Right atrium auricular region (tissue), 2 donors: ENCODE measurements around the gene ARHGEF4. TPM values are rescaled to one million over a fixed set of nuclear protein-coding genes. Genes with fewer than 3 reads are reported as not detected.

Source experiments
- DNase-seq: peaks from one replicate; pipeline ENCODE4 v3.0.0-alpha.2; 2019; ENCODE audit warnings: low spot score
- H3K27ac ChIP-seq, 2 donors: fragments of 200-600 bp; sonication (generic); 1 replicate in 1 of 2; 2 replicates in 1 of 2; pipeline ENCODE4 v1.5.1; 2016 to 2019
- H3K27me3 ChIP-seq, 2 donors: fragments of 200-600 bp; sonication (generic); one replicate each; pipeline versions ENCODE4 v1.5.1 to v1.6.0; 2017 to 2019
- H3K36me3 ChIP-seq: fragments of 200-600 bp; sonication (generic); one replicate; pipeline ENCODE4 v1.5.1; 2016
- H3K4me1 ChIP-seq, 2 donors: fragments of 200-600 bp; sonication (generic); one replicate each; pipeline versions ENCODE4 v1.5.1 to v1.6.0; 2017 to 2019
- H3K4me3 ChIP-seq, 2 donors: fragments of 200-600 bp; sonication (generic); 1 replicate in 1 of 2; 2 replicates in 1 of 2; pipeline ENCODE4 v1.5.1; 2017 to 2019; ENCODE audit warnings: mild to moderate bottlenecking in 1 of 2, moderate library complexity in 1 of 2
- H3K9me3 ChIP-seq, 2 donors: fragments of 200-600 bp; sonication (generic); one replicate each; pipeline ENCODE4 v1.5.1; 2019
- CTCF ChIP-seq, 2 donors: fragments of 200-600 bp; sonication (generic); IDR thresholded peaks; one replicate each; pipeline ENCODE4 v1.5.1; 2019; ENCODE audit warnings: antibody characterized with exemption in 2 of 2
- total RNA-seq, 2 donors: library from RNA; depleted of rRNA; stranded (reverse); fragments of >200 nt; gene quantifications; one replicate each; pipeline ENCODE4 v1.1.0, GENCODE V29; 2016

ARHGEF4 gene
- 1 to 10 TPM; 3.5 to 8.1 TPM for total RNA-seq

DNA sequence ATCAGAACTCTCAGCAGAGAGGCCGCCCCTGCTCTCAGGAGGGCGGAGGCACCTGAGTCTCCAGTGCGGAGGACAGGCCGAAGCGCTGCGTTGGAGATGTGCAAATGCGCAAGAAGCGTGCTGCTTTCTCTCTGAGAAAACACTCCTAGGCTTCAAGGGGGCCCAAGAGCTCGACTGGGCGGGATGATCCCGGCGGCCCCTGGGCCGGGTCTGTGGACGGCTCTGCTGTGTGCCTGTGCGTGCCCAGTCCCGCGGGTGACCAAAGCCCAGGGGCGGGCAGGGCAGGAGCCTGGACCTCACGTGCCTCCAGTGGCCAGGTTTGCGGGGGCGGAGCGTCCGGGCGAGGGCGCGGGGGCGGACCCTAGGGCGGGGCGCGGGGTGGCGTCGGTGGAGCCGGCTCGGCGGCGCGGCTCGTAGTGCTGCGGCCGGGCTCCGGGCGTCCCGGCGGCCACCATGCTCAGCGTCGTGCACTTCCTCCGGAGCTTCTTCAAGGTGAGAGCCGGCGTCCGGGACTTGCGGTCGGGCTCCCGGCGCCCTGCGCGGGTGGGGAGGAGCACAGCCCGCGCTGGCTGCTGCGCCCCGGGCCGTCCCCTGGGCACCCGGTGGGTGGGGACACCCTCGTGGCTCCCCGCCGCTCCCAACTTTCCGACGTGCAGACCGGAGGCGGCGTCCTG lies at the start of gene ARHGEF4:
Gene ARHGEF4, plus strand, starts transcription at position 414 of the 674 bp plus-strand sequence. Its CDS starts 40 bp downstream, at position 454.
- H3K27me3 ChIP-seq: peaks cover 3 to 11% of the 10 kb centered on the region in 2 donors
- TF ChIP-seq CTCF (IDR thresholded peaks at IDR 0.05): no peak
- DNase-seq: no peak
- H3K27ac ChIP-seq: no peak within 1 kb of the TSS
- H3K9me3 ChIP-seq: no peaks in the 10 kb centered on the region
- H3K4me1 ChIP-seq: peaks cover 0 to 8% of the 10 kb centered on the region in 2 donors
- peak within 1 kb of the TSS in 1 of 2 donors; percentile 44 for H3K4me3 ChIP-seq
- no peaks in the 10 kb centered on the region for H3K36me3 ChIP-seq

DNA sequence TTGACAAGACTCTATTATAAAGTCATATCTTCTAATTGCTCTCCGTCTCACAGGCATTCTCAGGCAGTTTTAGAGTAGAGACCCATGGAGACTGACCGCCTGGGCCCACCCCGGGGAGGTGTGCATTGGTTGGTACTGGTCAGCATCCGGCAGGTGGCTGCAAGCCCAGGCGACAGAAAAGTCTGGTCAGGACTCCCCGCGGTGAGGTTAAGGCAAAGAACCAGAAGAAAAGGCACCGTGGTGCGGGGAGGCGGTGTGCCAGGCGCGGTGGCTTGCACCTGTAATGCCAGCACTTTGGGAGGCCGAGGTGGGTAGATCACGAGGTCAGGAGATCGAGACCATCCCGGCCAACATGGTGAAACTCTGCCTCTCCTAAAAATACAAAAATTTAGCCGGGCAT lies 48.9 kb upstream of the ARHGEF4 start:
- no peaks in the 10 kb centered on the region for H3K4me1 ChIP-seq
- H3K27ac ChIP-seq: no peak overlapping the region
- no peaks in the 10 kb centered on the region for H3K9me3 ChIP-seq
- H3K36me3 ChIP-seq: no peaks in the 10 kb centered on the region
- TF ChIP-seq CTCF (IDR thresholded peaks at IDR 0.05): no peak
- no peaks in the 10 kb centered on the region for H3K27me3 ChIP-seq
- no peak overlapping the region for H3K4me3 ChIP-seq
- no peak for DNase-seq

DNA sequence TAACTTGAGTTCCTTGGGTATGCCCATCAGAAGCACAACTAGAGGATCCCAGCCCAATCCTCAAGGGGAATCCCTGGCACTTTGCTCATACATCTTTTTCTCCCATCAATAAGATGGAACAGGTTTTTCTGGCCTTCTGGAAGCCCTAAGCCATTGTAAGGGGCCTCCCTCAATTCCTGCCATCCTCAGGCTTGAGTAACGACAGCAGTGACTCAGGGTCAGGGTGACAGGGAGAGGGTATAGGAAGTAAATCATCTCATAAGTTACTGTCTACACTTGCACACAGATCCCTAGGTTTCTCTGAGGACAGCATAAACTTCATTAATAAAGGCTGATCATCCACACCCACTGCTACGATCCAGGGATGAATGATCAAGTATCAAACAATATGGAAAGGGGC lies 46.4 kb upstream of the ARHGEF4 start:
- H3K27me3 ChIP-seq: no peaks in the 10 kb centered on the region
- no peak for DNase-seq
- no peaks in the 10 kb centered on the region for H3K9me3 ChIP-seq
- no peaks in the 10 kb centered on the region for H3K36me3 ChIP-seq
- H3K4me1 ChIP-seq: no peaks in the 10 kb centered on the region
- no peak for TF ChIP-seq CTCF (IDR thresholded peaks at IDR 0.05)
- H3K27ac ChIP-seq: no peak overlapping the region
- no peak overlapping the region for H3K4me3 ChIP-seq

GRCh38 chr2:130790804-130791616 lies 45.7 kb upstream of the ARHGEF4 start:
- Histone ChIP-seq H3K27ac (no peak overlapping the region), H3K4me3 (no peak overlapping the region), H3K4me1 (no peaks in the 10 kb centered on the region), H3K9me3 (no peaks in the 10 kb centered on the region), H3K36me3 (no peaks in the 10 kb centered on the region), H3K27me3 (no peaks in the 10 kb centered on the region)
- DNase-seq: no peak
- no peak for TF ChIP-seq CTCF (IDR thresholded peaks at IDR 0.05)

- Histone ChIP-seq H3K9me3 (no peaks in the 10 kb centered on the region), H3K27me3 (no peaks in the 10 kb centered on the region), H3K4me1 (no peaks in the 10 kb centered on the region), H3K27ac (no peak overlapping the region), H3K36me3 (no peaks in the 10 kb centered on the region), H3K4me3 (no peak overlapping the region)
- no peak for TF ChIP-seq CTCF (IDR thresholded peaks at IDR 0.05)
- no peak for DNase-seq
These were observed 45.1 kb upstream of the ARHGEF4 start for GRCh38 chr2:130791617-130791939.
